NOMO-1 treated with dmso at 0.1 percent for 144 hours (cell line): ENCODE results near the gene CALM3.

Experiments used
- DNase-seq: peaks from one replicate; lab custom pipeline; 2025; ENCODE audit not compliant: unreplicated experiment; lab: John Stamatoyannopoulos, UW

The CALM3 gene

GRCh38 chr19:46634656-46635218, 33.6 kb downstream of the CALM3 start:
- DNase-seq = no peak

GRCh38 chr19:46635920-46636761, 35.0 kb downstream of the CALM3 start, which contains the start of gene GNG8:
GNG8 (minus strand) TSS chr19:46636202; CDS start chr19:46634682, 1,520 bp downstream.
- DNase-seq = no peak

- no peak for DNase-seq
Measured at GRCh38 chr19:46637224-46637623, 36.1 kb downstream of the CALM3 start.

GRCh38 chr19:46639358-46640182, 38.4 kb downstream of the CALM3 start:
- no peak for DNase-seq

- no peak for DNase-seq
Measured at GRCh38 chr19:46640656-46641055, 39.5 kb downstream of the CALM3 start.

GRCh38 chr19:46644720-46645119, 43.6 kb downstream of the CALM3 start:
- DNase-seq = no peak

- DNase-seq = no peak
Measured at GRCh38 chr19:46646402-46646801, 45.3 kb downstream of the CALM3 start.

- DNase-seq = no peak
Measured at GRCh38 chr19:46648060-46648960, 47.2 kb downstream of the CALM3 start.

- no peak for DNase-seq
Measured at GRCh38 chr19:46648961-46649960, 48.1 kb downstream of the CALM3 start.

GRCh38 chr19:46650445-46650844, 49.3 kb downstream of the CALM3 start:
- DNase-seq = no peak

- no peak for DNase-seq
Measured at GRCh38 chr19:46654621-46655152, 53.6 kb downstream of the CALM3 start.

- DNase-seq = no peak
Measured at GRCh38 chr19:46656541-46656940, 55.4 kb downstream of the CALM3 start.

GRCh38 chr19:46659151-46660007, 58.2 kb downstream of the CALM3 start:
- no peak for DNase-seq

- DNase-seq = no peak
Measured at GRCh38 chr19:46660008-46660517, 58.9 kb downstream of the CALM3 start.
